Thyroid gland (tissue), 4 donors: ENCODE data around the gene JADE1. TPM values are rescaled to one million over a fixed set of nuclear protein-coding genes. Genes with fewer than 3 reads are reported as not detected.

Source experiments
- DNase-seq, 2 donors: peaks; one replicate each; pipeline ENCODE4 v3.0.0-alpha.2; 2019
- H3K27ac ChIP-seq, 3 donors: fragments of 200-600 bp; sonication (generic); 1 replicate in 2 of 3; 2 replicates in 1 of 3; pipeline ENCODE4 v1.5.1; 2016 to 2019; ENCODE audit warnings: mild to moderate bottlenecking in 1 of 3, moderate library complexity in 1 of 3
- H3K27me3 ChIP-seq: fragments of 200-600 bp; sonication (generic); one replicate; pipeline ENCODE4 v1.5.1; 2019
- H3K36me3 ChIP-seq, 2 donors: fragments of 200-600 bp; sonication (generic); one replicate each; pipeline ENCODE4 v1.5.1; 2016 to 2019
- H3K4me1 ChIP-seq, 2 donors: fragments of 200-600 bp; sonication (generic); one replicate each; pipeline ENCODE4 v1.5.1; 2017 to 2019
- H3K4me3 ChIP-seq, 3 donors: fragments of 200-600 bp; sonication (generic); replicated peaks in 1 of 3; 1 replicate in 2 of 3; 2 replicates in 1 of 3; pipeline ENCODE4 v1.5.1; 2016; ENCODE audit warnings: mild to moderate bottlenecking in 1 of 3
- H3K9me3 ChIP-seq: fragments of 200-600 bp; sonication (generic); one replicate; pipeline ENCODE4 v1.5.1; 2017
- POLR2A ChIP-seq, 2 donors: fragments of 450-650 bp; IDR thresholded peaks; one replicate each; pipeline ENCODE4 v1.6.1; 2017; ENCODE audit warnings: antibody characterized with exemption in 2 of 2, mild to moderate bottlenecking in 2 of 2, moderate library complexity in 1 of 2
- WGBS, 2 donors: methylation state at CpG; one replicate each; pipeline ENCODE4 v1.1.5; 2017; 5-methylcytosine and 5-hydroxymethylcytosine counted together
- intact Hi-C: fragments of 100-400 bp; cut with DNase I; formaldehyde crosslinking; loops from one replicate; pipeline ENCODE4 v1.15.1; 2023
- total RNA-seq, 4 donors: library from RNA; depleted of rRNA; stranded (reverse); fragments of >200 nt; gene quantifications; one replicate each; pipeline ENCODE4 v1.2.3, GENCODE V29; 2016
- TF ChIP-seq, protein P1 (sequence below), 6 experiments: fragments of 200-600 bp in 3 of 6; fragments of 450-650 bp in 3 of 6; sonication (generic) in 3 of 6; IDR thresholded peaks; one replicate each; pipeline ENCODE4 v1.5.1; 2016 to 2019; ENCODE audit warnings: antibody characterized with exemption in 6 of 6, mild to moderate bottlenecking in 2 of 6, inconsistent platforms in 1 of 6, moderate library complexity in 1 of 6

Gene JADE1
- total RNA-seq, 4 donors from 2014 or later = 63.5 to 102 (median 74.4) TPM

DNA sequence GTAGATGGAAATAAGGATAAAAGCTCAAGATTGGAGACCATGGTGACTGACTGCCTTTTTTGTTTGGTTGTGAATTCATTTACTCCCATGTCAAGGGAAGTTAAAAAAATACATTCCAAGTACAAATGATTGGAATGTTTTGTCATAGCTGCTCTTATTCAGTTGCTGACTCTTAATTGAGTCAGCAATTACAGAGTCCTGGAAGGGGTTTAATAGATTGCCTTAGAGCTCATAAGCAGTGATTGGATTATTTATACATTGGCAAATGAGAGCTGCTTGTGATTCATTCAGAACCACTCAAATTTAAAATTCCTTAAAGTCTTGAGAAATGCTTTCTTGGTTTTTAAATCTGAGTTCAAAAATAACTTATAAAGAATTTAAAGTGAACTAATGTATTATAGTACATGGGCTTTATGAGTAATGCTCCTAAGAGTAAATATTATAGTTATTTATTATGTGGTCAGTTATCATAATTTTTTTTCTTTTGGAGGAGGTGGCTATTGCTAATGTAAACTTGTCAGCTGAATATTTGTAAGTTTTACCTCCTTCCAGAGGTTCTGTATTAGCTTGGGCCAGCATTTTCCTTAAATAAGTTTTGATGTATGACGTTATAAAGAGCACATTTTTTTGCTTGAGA lies 13.6 kb downstream of the JADE1 start:
- no peak for TF ChIP-seq POLR2A (IDR thresholded peaks at IDR 0.05)
- TF ChIP-seq, protein P1, sequence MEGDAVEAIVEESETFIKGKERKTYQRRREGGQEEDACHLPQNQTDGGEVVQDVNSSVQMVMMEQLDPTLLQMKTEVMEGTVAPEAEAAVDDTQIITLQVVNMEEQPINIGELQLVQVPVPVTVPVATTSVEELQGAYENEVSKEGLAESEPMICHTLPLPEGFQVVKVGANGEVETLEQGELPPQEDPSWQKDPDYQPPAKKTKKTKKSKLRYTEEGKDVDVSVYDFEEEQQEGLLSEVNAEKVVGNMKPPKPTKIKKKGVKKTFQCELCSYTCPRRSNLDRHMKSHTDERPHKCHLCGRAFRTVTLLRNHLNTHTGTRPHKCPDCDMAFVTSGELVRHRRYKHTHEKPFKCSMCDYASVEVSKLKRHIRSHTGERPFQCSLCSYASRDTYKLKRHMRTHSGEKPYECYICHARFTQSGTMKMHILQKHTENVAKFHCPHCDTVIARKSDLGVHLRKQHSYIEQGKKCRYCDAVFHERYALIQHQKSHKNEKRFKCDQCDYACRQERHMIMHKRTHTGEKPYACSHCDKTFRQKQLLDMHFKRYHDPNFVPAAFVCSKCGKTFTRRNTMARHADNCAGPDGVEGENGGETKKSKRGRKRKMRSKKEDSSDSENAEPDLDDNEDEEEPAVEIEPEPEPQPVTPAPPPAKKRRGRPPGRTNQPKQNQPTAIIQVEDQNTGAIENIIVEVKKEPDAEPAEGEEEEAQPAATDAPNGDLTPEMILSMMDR (IDR thresholded peaks at IDR 0.05) = no peak

GRCh38 chr4:128825226-128825625 lies 15.7 kb downstream of the JADE1 start:
- 81 to 85% methylated on average over 7 of the region's 7 CpGs for WGBS, 2 donors
- DNase-seq = no peak
- H3K27me3 ChIP-seq = no peaks in the 10 kb centered on the region
- peaks cover 67 to 69% of the 10 kb centered on the region in 2 donors for H3K4me1 ChIP-seq
- no peaks in the 10 kb centered on the region for H3K36me3 ChIP-seq
- intact Hi-C loops = no loop called here
- no peak overlapping the region for H3K4me3 ChIP-seq
- no peaks in the 10 kb centered on the region for H3K9me3 ChIP-seq
- no peak overlapping the region for H3K27ac ChIP-seq
- TF ChIP-seq, protein P1 (IDR thresholded peaks at IDR 0.05) = no peak
- no peak for TF ChIP-seq POLR2A (IDR thresholded peaks at IDR 0.05)

More for the DNA sequence above, 13.6 kb downstream of the JADE1 start:
- Histone ChIP-seq H3K27me3 (no peaks in the 10 kb centered on the region), H3K27ac (no peak overlapping the region), H3K4me3 (no peak overlapping the region), H3K4me1 (peaks cover 64 to 71% of the 10 kb centered on the region in 2 donors), H3K36me3 (no peaks in the 10 kb centered on the region), H3K9me3 (no peaks in the 10 kb centered on the region)
- DNase-seq = no peak
- intact Hi-C loops = no loop called here
- WGBS, 2 donors = 75 to 82% methylated on average over 1 of the region's 1 CpG

- no peak overlapping the region for H3K4me3 ChIP-seq
- H3K4me1 ChIP-seq = peaks cover 74 to 76% of the 10 kb centered on the region in 2 donors
- H3K36me3 ChIP-seq = peaks cover 0 to 3% of the 10 kb centered on the region in 2 donors
- no peaks in the 10 kb centered on the region for H3K27me3 ChIP-seq
- no peak for DNase-seq
- TF ChIP-seq POLR2A (IDR thresholded peaks at IDR 0.05) = no peak
- TF ChIP-seq, protein P1 (IDR thresholded peaks at IDR 0.05) = no peak
- H3K27ac ChIP-seq = peak overlapping the region in 1 of 3 donors; percentile 19
- intact Hi-C loops = no loop called here
- H3K9me3 ChIP-seq = no peaks in the 10 kb centered on the region
Measured at GRCh38 chr4:128827296-128827695, 17.8 kb downstream of the JADE1 start.

DNA sequence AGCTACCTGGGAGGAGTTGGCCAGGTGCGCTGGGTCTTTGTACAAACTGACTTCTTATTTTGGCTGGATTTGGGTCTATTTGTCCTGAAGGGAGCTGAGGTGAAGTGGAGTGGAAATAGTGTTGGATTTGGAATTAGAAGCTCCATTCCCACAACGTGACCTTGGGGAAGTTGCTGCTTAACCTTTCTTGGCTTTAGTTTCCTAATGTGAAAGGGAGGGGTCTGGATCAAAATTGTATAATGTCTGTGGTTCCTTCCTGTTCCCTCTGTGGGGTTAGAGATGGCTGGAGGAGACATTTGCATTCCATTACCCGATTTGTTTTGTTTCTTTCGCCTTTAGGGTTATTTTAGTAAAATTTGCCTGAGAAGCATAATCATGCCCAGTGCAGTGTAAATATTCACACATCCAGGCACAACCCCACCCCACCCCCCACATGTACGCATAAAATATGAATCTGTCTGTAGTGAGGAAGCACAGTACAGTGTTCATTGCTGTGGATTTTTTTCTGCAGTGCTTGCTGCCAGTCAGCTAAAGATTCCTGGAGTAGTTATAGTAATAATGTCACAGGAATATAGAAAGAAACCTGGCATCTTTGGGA lies 21.5 kb downstream of the JADE1 start:
- Histone ChIP-seq H3K27me3 (no peaks in the 10 kb centered on the region), H3K4me1 (peaks cover 73% of the 10 kb centered on the region in 2 donors), H3K4me3 (no peak overlapping the region), H3K27ac (peak overlapping the region; percentile 48 to 67 (median 65)), H3K36me3 (peaks cover 0 to 12% of the 10 kb centered on the region in 2 donors), H3K9me3 (no peaks in the 10 kb centered on the region)
- WGBS, 2 donors = 17 to 23% methylated on average over 5 of the region's 5 CpGs
- intact Hi-C loops = no loop called here
- TF ChIP-seq, protein P1 (IDR thresholded peaks at IDR 0.05) = no peak
- TF ChIP-seq POLR2A (IDR thresholded peaks at IDR 0.05) = no peak
- peak; percentile 36 to 48 for DNase-seq

GRCh38 chr4:128831531-128832242 lies 22.2 kb downstream of the JADE1 start:
- DNase-seq = no peak
- Histone ChIP-seq H3K4me1 (peaks cover 68 to 70% of the 10 kb centered on the region in 2 donors), H3K27ac (peak overlapping the region; percentile 48 to 67 (median 65)), H3K9me3 (no peaks in the 10 kb centered on the region), H3K36me3 (peaks cover 0 to 12% of the 10 kb centered on the region in 2 donors), H3K27me3 (no peaks in the 10 kb centered on the region), H3K4me3 (no peak overlapping the region)
- intact Hi-C loops = no loop called here
- WGBS, 2 donors = 60 to 65% methylated on average over 8 of the region's 8 CpGs
- TF ChIP-seq, protein P1 (IDR thresholded peaks at IDR 0.05) = no peak
- TF ChIP-seq POLR2A (IDR thresholded peaks at IDR 0.05) = no peak
